ENCODE measurements around the gene POLR3GL.

POLR3GL gene

GRCh38 chr1:146001709-146002108 lies 37.2 kb downstream of the POLR3GL start:
- H3K4me3 ChIP-seq = no peak overlapping the region

GRCh38 chr1:146007489-146008133 lies 43.1 kb downstream of the POLR3GL start:
- H3K36me3 ChIP-seq (ENCODE audit: insufficient read depth, low read length) = no peaks in the 10 kb centered on the region
- DNase-seq (ENCODE audit: low read depth, low spot score) = no peak
- H3K9me3 ChIP-seq (ENCODE audit: low read depth, low read length) = no peaks in the 10 kb centered on the region
- H3K4me3 ChIP-seq = no peak overlapping the region
- no peak for TF ChIP-seq POLR2AphosphoS5 (IDR thresholded peaks at IDR 0.05; ENCODE audit: borderline replicate concordance, low read depth, low read length)
- TF ChIP-seq FOXP2 (optimal IDR thresholded peaks at IDR 0.05; ENCODE audit: control extremely low read depth, extremely low read length, insufficient read depth) = no peak
- no peak for TF ChIP-seq EZH2 (IDR thresholded peaks at IDR 0.05)
- H3K9ac ChIP-seq (ENCODE audit: insufficient read length) = no peak overlapping the region
- H3K27ac ChIP-seq = no peak overlapping the region

More at GRCh38 chr1:146001709-146002108, 37.2 kb downstream of the POLR3GL start:
- Histone ChIP-seq H3K36me3 (ENCODE audit: insufficient read depth, low read length) (no peaks in the 10 kb centered on the region), H3K27ac (no peak overlapping the region), H3K9me3 (ENCODE audit: low read depth, low read length) (no peaks in the 10 kb centered on the region), H3K9ac (ENCODE audit: insufficient read length) (no peak overlapping the region)
- TF ChIP-seq FOXP2 (optimal IDR thresholded peaks at IDR 0.05; ENCODE audit: control extremely low read depth, extremely low read length, insufficient read depth) = no peak
- TF ChIP-seq POLR2AphosphoS5 (IDR thresholded peaks at IDR 0.05; ENCODE audit: borderline replicate concordance, low read depth, low read length) = no peak
- TF ChIP-seq EZH2 (IDR thresholded peaks at IDR 0.05) = no peak
- no peak for DNase-seq (ENCODE audit: low read depth, low spot score)

- no peak overlapping the region for H3K4me3 ChIP-seq
- no peak for TF ChIP-seq POLR2AphosphoS5 (IDR thresholded peaks at IDR 0.05; ENCODE audit: borderline replicate concordance, low read depth, low read length)
- TF ChIP-seq FOXP2 (optimal IDR thresholded peaks at IDR 0.05; ENCODE audit: control extremely low read depth, extremely low read length, insufficient read depth) = no peak
- no peak for TF ChIP-seq EZH2 (IDR thresholded peaks at IDR 0.05)
- DNase-seq (ENCODE audit: low read depth, low spot score) = no peak
- peak overlapping the region; percentile 26 for H3K27ac ChIP-seq
- H3K36me3 ChIP-seq (ENCODE audit: insufficient read depth, low read length) = no peaks in the 10 kb centered on the region
- no peak overlapping the region for H3K9ac ChIP-seq (ENCODE audit: insufficient read length)
- H3K9me3 ChIP-seq (ENCODE audit: low read depth, low read length) = no peaks in the 10 kb centered on the region
Measured at GRCh38 chr1:146010126-146010738, 45.7 kb downstream of the POLR3GL start.

- Histone ChIP-seq H3K9me3 (ENCODE audit: low read depth, low read length) (no peaks in the 10 kb centered on the region), H3K9ac (ENCODE audit: insufficient read length) (no peak overlapping the region), H3K36me3 (ENCODE audit: insufficient read depth, low read length) (no peaks in the 10 kb centered on the region), H3K27ac (no peak overlapping the region), H3K4me3 (no peak overlapping the region)
- TF ChIP-seq EZH2 (IDR thresholded peaks at IDR 0.05) = no peak
- no peak for TF ChIP-seq POLR2AphosphoS5 (IDR thresholded peaks at IDR 0.05; ENCODE audit: borderline replicate concordance, low read depth, low read length)
- DNase-seq (ENCODE audit: low read depth, low spot score) = peak; percentile 52
Measured at GRCh38 chr1:146012703-146013558, 48.4 kb downstream of the POLR3GL start.

GRCh38 chr1:146013559-146013922 lies 49.1 kb downstream of the POLR3GL start:
- H3K9ac ChIP-seq (ENCODE audit: insufficient read length) = no peak overlapping the region
- H3K36me3 ChIP-seq (ENCODE audit: insufficient read depth, low read length) = no peaks in the 10 kb centered on the region
- no peak overlapping the region for H3K4me3 ChIP-seq
- H3K27ac ChIP-seq = no peak overlapping the region
- TF ChIP-seq POLR2AphosphoS5 (IDR thresholded peaks at IDR 0.05; ENCODE audit: borderline replicate concordance, low read depth, low read length) (no peak), EZH2 (IDR thresholded peaks at IDR 0.05) (no peak), FOXP2 (optimal IDR thresholded peaks at IDR 0.05; ENCODE audit: control extremely low read depth, extremely low read length, insufficient read depth) (no peak)
- H3K9me3 ChIP-seq (ENCODE audit: low read depth, low read length) = no peaks in the 10 kb centered on the region
- DNase-seq (ENCODE audit: low read depth, low spot score) = no peak

- no peaks in the 10 kb centered on the region for H3K36me3 ChIP-seq (ENCODE audit: insufficient read depth, low read length)
- no peak for DNase-seq (ENCODE audit: low read depth, low spot score)
- no peak overlapping the region for H3K9ac ChIP-seq (ENCODE audit: insufficient read length)
- TF ChIP-seq EZH2 (IDR thresholded peaks at IDR 0.05) (no peak), FOXP2 (optimal IDR thresholded peaks at IDR 0.05; ENCODE audit: control extremely low read depth, extremely low read length, insufficient read depth) (no peak), POLR2AphosphoS5 (IDR thresholded peaks at IDR 0.05; ENCODE audit: borderline replicate concordance, low read depth, low read length) (no peak)
- no peaks in the 10 kb centered on the region for H3K9me3 ChIP-seq (ENCODE audit: low read depth, low read length)
- H3K27ac ChIP-seq = peak overlapping the region; percentile 40
- no peak overlapping the region; the same call in 1 of the 2 replicates for H3K4me3 ChIP-seq
Measured at GRCh38 chr1:146016891-146017290, 52.4 kb downstream of the POLR3GL start.

- Histone ChIP-seq H3K4me3 (no peak overlapping the region), H3K9ac (ENCODE audit: insufficient read length) (no peak overlapping the region), H3K27ac (no peak overlapping the region), H3K36me3 (ENCODE audit: insufficient read depth, low read length) (no peaks in the 10 kb centered on the region), H3K9me3 (ENCODE audit: low read depth, low read length) (no peaks in the 10 kb centered on the region)
- no peak for DNase-seq (ENCODE audit: low read depth, low spot score)
- TF ChIP-seq FOXP2 (optimal IDR thresholded peaks at IDR 0.05; ENCODE audit: control extremely low read depth, extremely low read length, insufficient read depth) = no peak
- no peak for TF ChIP-seq POLR2AphosphoS5 (IDR thresholded peaks at IDR 0.05; ENCODE audit: borderline replicate concordance, low read depth, low read length)
Measured at GRCh38 chr1:146019231-146020057, 55.0 kb downstream of the POLR3GL start.

All from SK-N-MC (cell line).